ENCODE results near the gene CMTM7.

The CMTM7 gene

GRCh38 chr3:32423534-32423933, 31.9 kb downstream of the CMTM7 start:
- peaks cover 0 to 64% (median 35%) of the 10 kb centered on the region in 5 donors for H3K4me1 ChIP-seq (ENCODE audit: control insufficient read depth in 5 of 5, insufficient read depth in 5 of 5, low read length in 5 of 5)
- H3K36me3 ChIP-seq (ENCODE audit: control insufficient read depth in 5 of 5, insufficient read depth in 5 of 5, low read length in 5 of 5) = no peaks in the 10 kb centered on the region
- no peak overlapping the region for H3K4me3 ChIP-seq (ENCODE audit: low read depth in 1 of 5, low read length in 5 of 5)
- peaks cover 0 to 3% (median 0%) of the 10 kb centered on the region in 5 donors for H3K9me3 ChIP-seq (ENCODE audit: control insufficient read depth in 5 of 5, low read length in 5 of 5)
- no peak overlapping the region for H3K27ac ChIP-seq (ENCODE audit: low read depth, low read length)
- H3K27me3 ChIP-seq (ENCODE audit: control insufficient read depth in 5 of 5, insufficient read depth in 4 of 5, low read length in 5 of 5) = no peaks in the 10 kb centered on the region
- H3K9ac ChIP-seq (ENCODE audit: low read length in 5 of 5) = no peak overlapping the region

- no peaks in the 10 kb centered on the region for H3K36me3 ChIP-seq (ENCODE audit: control insufficient read depth in 5 of 5, insufficient read depth in 5 of 5, low read length in 5 of 5)
- H3K4me3 ChIP-seq (ENCODE audit: low read depth in 1 of 5, low read length in 5 of 5) = no peak overlapping the region
- H3K9me3 ChIP-seq (ENCODE audit: control insufficient read depth in 5 of 5, low read length in 5 of 5) = peaks cover 0 to 3% (median 0%) of the 10 kb centered on the region in 5 donors
- H3K4me1 ChIP-seq (ENCODE audit: control insufficient read depth in 5 of 5, insufficient read depth in 5 of 5, low read length in 5 of 5) = peaks cover 0 to 67% (median 38%) of the 10 kb centered on the region in 5 donors
- H3K9ac ChIP-seq (ENCODE audit: low read length in 5 of 5) = no peak overlapping the region
- no peak overlapping the region for H3K27ac ChIP-seq (ENCODE audit: low read depth, low read length)
- H3K27me3 ChIP-seq (ENCODE audit: control insufficient read depth in 5 of 5, insufficient read depth in 4 of 5, low read length in 5 of 5) = no peaks in the 10 kb centered on the region
Observed at GRCh38 chr3:32423956-32424557, 32.4 kb downstream of the CMTM7 start.

- H3K4me1 ChIP-seq (ENCODE audit: control insufficient read depth in 5 of 5, insufficient read depth in 5 of 5, low read length in 5 of 5) = peaks cover 0 to 65% (median 38%) of the 10 kb centered on the region in 5 donors
- H3K4me3 ChIP-seq (ENCODE audit: low read depth in 1 of 5, low read length in 5 of 5) = no peak overlapping the region
- no peaks in the 10 kb centered on the region for H3K36me3 ChIP-seq (ENCODE audit: control insufficient read depth in 5 of 5, insufficient read depth in 5 of 5, low read length in 5 of 5)
- no peak overlapping the region for H3K27ac ChIP-seq (ENCODE audit: low read depth, low read length)
- no peak overlapping the region for H3K9ac ChIP-seq (ENCODE audit: low read length in 5 of 5)
- H3K27me3 ChIP-seq (ENCODE audit: control insufficient read depth in 5 of 5, insufficient read depth in 4 of 5, low read length in 5 of 5) = no peaks in the 10 kb centered on the region
- no peaks in the 10 kb centered on the region for H3K9me3 ChIP-seq (ENCODE audit: control insufficient read depth in 5 of 5, low read length in 5 of 5)
Observed at GRCh38 chr3:32424581-32425250, 33.1 kb downstream of the CMTM7 start.

DNA sequence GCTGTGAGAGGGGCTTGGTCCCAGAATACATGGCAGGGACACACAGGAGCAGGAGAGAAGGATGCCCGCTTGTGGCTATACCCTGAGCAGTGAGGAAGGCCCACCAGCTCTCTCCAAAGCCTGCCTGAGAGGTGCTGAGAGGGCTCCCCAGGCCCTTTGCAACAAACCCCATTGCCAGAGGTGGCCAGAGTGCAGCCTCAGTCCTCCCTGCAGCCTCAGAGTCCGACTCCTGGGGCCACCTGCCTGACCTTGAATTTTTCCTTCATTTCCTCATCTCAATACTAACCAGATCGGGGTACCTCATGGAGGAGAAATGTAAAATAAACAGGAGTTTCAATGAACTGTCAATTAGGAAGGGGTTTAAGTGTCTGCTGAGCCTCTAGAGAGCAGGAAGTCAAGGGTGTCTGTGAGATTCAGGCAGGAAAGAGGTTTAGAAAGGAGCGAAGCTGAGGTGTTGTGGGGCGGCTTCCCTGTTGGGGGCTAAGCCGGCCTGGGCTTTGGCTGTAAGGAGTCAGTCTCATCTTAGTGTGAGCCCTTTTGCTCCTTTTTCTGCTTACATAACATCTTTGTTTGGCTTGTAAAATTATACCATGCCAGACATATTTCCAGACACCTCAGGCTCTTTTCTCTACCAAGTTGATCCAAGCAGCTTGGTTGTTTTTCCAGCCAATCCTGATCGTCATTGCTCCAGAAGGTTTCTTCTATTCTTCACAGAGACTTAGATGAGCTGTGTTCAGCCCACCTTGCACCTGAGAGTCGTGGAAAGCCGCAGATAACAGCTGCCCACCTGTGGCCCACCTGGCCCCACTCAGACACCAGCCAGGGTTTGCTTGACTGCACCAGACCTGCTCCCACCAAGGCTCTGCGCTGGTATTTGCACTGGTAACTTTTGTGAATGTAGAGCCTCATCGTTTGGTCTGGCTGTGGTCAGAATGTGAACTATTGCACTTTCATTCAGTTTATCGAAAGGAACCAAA, 36.7 kb downstream of the CMTM7 start:
- H3K27ac ChIP-seq (ENCODE audit: low read depth, low read length) = no peak overlapping the region
- H3K9me3 ChIP-seq (ENCODE audit: control insufficient read depth in 5 of 5, low read length in 5 of 5) = no peaks in the 10 kb centered on the region
- peaks cover 0 to 41% (median 11%) of the 10 kb centered on the region in 5 donors for H3K4me1 ChIP-seq (ENCODE audit: control insufficient read depth in 5 of 5, insufficient read depth in 5 of 5, low read length in 5 of 5)
- peak overlapping the region in 1 of 5 donors; percentile 1 for H3K9ac ChIP-seq (ENCODE audit: low read length in 5 of 5)
- H3K4me3 ChIP-seq (ENCODE audit: low read depth in 1 of 5, low read length in 5 of 5) = no peak overlapping the region
- H3K36me3 ChIP-seq (ENCODE audit: control insufficient read depth in 5 of 5, insufficient read depth in 5 of 5, low read length in 5 of 5) = no peaks in the 10 kb centered on the region
- no peaks in the 10 kb centered on the region for H3K27me3 ChIP-seq (ENCODE audit: control insufficient read depth in 5 of 5, insufficient read depth in 4 of 5, low read length in 5 of 5)

GRCh38 chr3:32430900-32431299, 39.2 kb downstream of the CMTM7 start:
- Histone ChIP-seq H3K27me3 (ENCODE audit: control insufficient read depth in 5 of 5, insufficient read depth in 4 of 5, low read length in 5 of 5) (no peaks in the 10 kb centered on the region), H3K27ac (ENCODE audit: low read depth, low read length) (no peak overlapping the region), H3K4me3 (ENCODE audit: low read depth in 1 of 5, low read length in 5 of 5) (no peak overlapping the region), H3K9me3 (ENCODE audit: control insufficient read depth in 5 of 5, low read length in 5 of 5) (no peaks in the 10 kb centered on the region), H3K9ac (ENCODE audit: low read length in 5 of 5) (no peak overlapping the region), H3K36me3 (ENCODE audit: control insufficient read depth in 5 of 5, insufficient read depth in 5 of 5, low read length in 5 of 5) (no peaks in the 10 kb centered on the region), H3K4me1 (ENCODE audit: control insufficient read depth in 5 of 5, insufficient read depth in 5 of 5, low read length in 5 of 5) (peaks cover 0 to 29% (median 11%) of the 10 kb centered on the region in 5 donors)

DNA sequence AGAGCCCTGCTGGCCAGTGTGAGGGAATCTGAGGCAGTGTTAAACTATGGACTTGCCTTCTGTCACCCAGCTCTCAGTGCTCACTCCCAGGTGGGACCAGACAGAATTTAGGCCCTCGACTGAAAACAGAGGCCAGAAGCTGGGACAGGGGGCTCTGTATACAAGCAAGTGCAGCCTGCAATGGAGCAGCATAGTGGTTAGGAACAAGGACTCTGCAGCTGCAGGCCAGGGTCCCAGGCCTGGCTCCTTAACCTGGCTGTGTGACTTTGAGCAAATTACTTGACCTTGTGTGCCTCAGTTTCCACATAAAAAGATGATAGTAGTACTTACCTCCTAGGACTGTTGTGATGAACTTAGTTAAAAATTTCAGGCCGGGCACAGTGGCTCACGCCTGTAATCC, 39.8 kb downstream of the CMTM7 start:
- H3K4me3 ChIP-seq (ENCODE audit: low read depth in 1 of 5, low read length in 5 of 5) = no peak overlapping the region
- no peaks in the 10 kb centered on the region for H3K9me3 ChIP-seq (ENCODE audit: control insufficient read depth in 5 of 5, low read length in 5 of 5)
- H3K4me1 ChIP-seq (ENCODE audit: control insufficient read depth in 5 of 5, insufficient read depth in 5 of 5, low read length in 5 of 5) = peaks cover 0 to 34% (median 11%) of the 10 kb centered on the region in 5 donors
- no peaks in the 10 kb centered on the region for H3K27me3 ChIP-seq (ENCODE audit: control insufficient read depth in 5 of 5, insufficient read depth in 4 of 5, low read length in 5 of 5)
- H3K27ac ChIP-seq (ENCODE audit: low read depth, low read length) = no peak overlapping the region
- no peak overlapping the region for H3K9ac ChIP-seq (ENCODE audit: low read length in 5 of 5)
- no peaks in the 10 kb centered on the region for H3K36me3 ChIP-seq (ENCODE audit: control insufficient read depth in 5 of 5, insufficient read depth in 5 of 5, low read length in 5 of 5)

GRCh38 chr3:32432045-32432710, 40.5 kb downstream of the CMTM7 start:
- H3K9ac ChIP-seq (ENCODE audit: low read length in 5 of 5) = no peak overlapping the region
- no peaks in the 10 kb centered on the region for H3K9me3 ChIP-seq (ENCODE audit: control insufficient read depth in 5 of 5, low read length in 5 of 5)
- H3K27me3 ChIP-seq (ENCODE audit: control insufficient read depth in 5 of 5, insufficient read depth in 4 of 5, low read length in 5 of 5) = no peaks in the 10 kb centered on the region
- no peaks in the 10 kb centered on the region for H3K36me3 ChIP-seq (ENCODE audit: control insufficient read depth in 5 of 5, insufficient read depth in 5 of 5, low read length in 5 of 5)
- peaks cover 0 to 34% (median 11%) of the 10 kb centered on the region in 5 donors for H3K4me1 ChIP-seq (ENCODE audit: control insufficient read depth in 5 of 5, insufficient read depth in 5 of 5, low read length in 5 of 5)
- no peak overlapping the region for H3K27ac ChIP-seq (ENCODE audit: low read depth, low read length)
- H3K4me3 ChIP-seq (ENCODE audit: low read depth in 1 of 5, low read length in 5 of 5) = no peak overlapping the region

GRCh38 chr3:32432711-32433530, 41.3 kb downstream of the CMTM7 start:
- Histone ChIP-seq H3K36me3 (ENCODE audit: control insufficient read depth in 5 of 5, insufficient read depth in 5 of 5, low read length in 5 of 5) (no peaks in the 10 kb centered on the region), H3K4me1 (ENCODE audit: control insufficient read depth in 5 of 5, insufficient read depth in 5 of 5, low read length in 5 of 5) (peaks cover 0 to 27% (median 11%) of the 10 kb centered on the region in 5 donors), H3K27me3 (ENCODE audit: control insufficient read depth in 5 of 5, insufficient read depth in 4 of 5, low read length in 5 of 5) (no peaks in the 10 kb centered on the region), H3K9ac (ENCODE audit: low read length in 5 of 5) (no peak overlapping the region), H3K9me3 (ENCODE audit: control insufficient read depth in 5 of 5, low read length in 5 of 5) (no peaks in the 10 kb centered on the region), H3K27ac (ENCODE audit: low read depth, low read length) (no peak overlapping the region), H3K4me3 (ENCODE audit: low read depth in 1 of 5, low read length in 5 of 5) (no peak overlapping the region)

DNA sequence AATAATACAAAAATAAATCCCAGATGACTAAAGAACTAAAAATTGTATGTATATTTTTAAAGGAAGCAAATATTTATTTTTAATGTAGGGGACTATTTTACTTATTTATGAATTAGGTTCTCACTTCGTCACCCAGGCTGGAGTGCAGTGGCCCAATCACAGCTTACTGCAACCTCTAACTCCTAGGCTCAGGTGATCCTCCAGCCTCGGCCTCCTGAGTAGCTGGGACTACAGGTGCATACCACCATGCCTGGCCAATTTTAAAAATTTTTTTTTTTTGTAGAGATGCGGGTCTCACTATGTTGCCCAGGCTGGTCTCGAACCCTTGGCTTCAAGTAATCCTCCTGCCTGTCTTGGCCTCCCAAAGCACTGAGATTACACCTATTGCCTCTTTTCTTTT, 42.6 kb downstream of the CMTM7 start:
- H3K4me1 ChIP-seq (ENCODE audit: control insufficient read depth in 5 of 5, insufficient read depth in 5 of 5, low read length in 5 of 5) = peaks cover 0 to 18% (median 5%) of the 10 kb centered on the region in 5 donors
- H3K9ac ChIP-seq (ENCODE audit: low read length in 5 of 5) = no peak overlapping the region
- H3K27ac ChIP-seq (ENCODE audit: low read depth, low read length) = no peak overlapping the region
- H3K36me3 ChIP-seq (ENCODE audit: control insufficient read depth in 5 of 5, insufficient read depth in 5 of 5, low read length in 5 of 5) = no peaks in the 10 kb centered on the region
- no peaks in the 10 kb centered on the region for H3K9me3 ChIP-seq (ENCODE audit: control insufficient read depth in 5 of 5, low read length in 5 of 5)
- H3K27me3 ChIP-seq (ENCODE audit: control insufficient read depth in 5 of 5, insufficient read depth in 4 of 5, low read length in 5 of 5) = no peaks in the 10 kb centered on the region
- no peak overlapping the region for H3K4me3 ChIP-seq (ENCODE audit: low read depth in 1 of 5, low read length in 5 of 5)

All from subcutaneous abdominal adipose tissue (tissue), 5 donors.